GM23248 (cell line): Measurements from ENCODE around the gene KANK3. TPM values are rescaled to one million over a fixed set of nuclear protein-coding genes. Genes with fewer than 3 reads are reported as not detected.

Source experiments
- DNase-seq: peaks from one replicate; pipeline ENCODE4 v3.0.0-alpha.2; 2015
- H2AFZ ChIP-seq: fragments of 200-600 bp; sonication (generic); 2 replicates; pipeline ENCODE4 v1.6.1; 2016; ENCODE audit warnings: antibody characterized with exemption
- H3F3A ChIP-seq: fragments of 200-600 bp; sonication (generic); 2 replicates; pipeline ENCODE4 v1.6.1; 2016; ENCODE audit warnings: mild to moderate bottlenecking, antibody characterized with exemption, mixed run types; ENCODE audit not compliant: insufficient read depth
- H3K27ac ChIP-seq: fragments of 200-600 bp; sonication (generic); 2 replicates; pipeline ENCODE4 v1.5.1; 2016; ENCODE audit warnings: mild to moderate bottlenecking
- H3K27me3 ChIP-seq: fragments of 200-600 bp; sonication (generic); replicated peaks from 2 replicates; pipeline ENCODE4 v1.6.1; 2016; ENCODE audit warnings: mild to moderate bottlenecking; ENCODE audit not compliant: insufficient read depth
- H3K36me3 ChIP-seq: fragments of 200-600 bp; sonication (generic); 2 replicates; pipeline ENCODE4 v1.6.1; 2016; ENCODE audit warnings: low read depth, mild to moderate bottlenecking
- H3K4me1 ChIP-seq: fragments of 200-600 bp; sonication (generic); 2 replicates; pipeline ENCODE4 v1.6.1; 2016; ENCODE audit warnings: mild to moderate bottlenecking; ENCODE audit not compliant: insufficient read depth
- H3K4me2 ChIP-seq: fragments of 200-600 bp; sonication (generic); one replicate; pipeline ENCODE4 v1.6.1; 2016; ENCODE audit warnings: mild to moderate bottlenecking; ENCODE audit not compliant: unreplicated experiment
- H3K4me3 ChIP-seq: fragments of 200-600 bp; sonication (generic); 2 replicates; pipeline ENCODE4 v1.5.1; 2016; ENCODE audit warnings: mild to moderate bottlenecking
- H3K79me2 ChIP-seq: fragments of 200-600 bp; sonication (generic); 2 replicates; pipeline ENCODE4 v1.6.1; 2016; ENCODE audit warnings: mild to moderate bottlenecking; ENCODE audit not compliant: insufficient read depth
- H3K9ac ChIP-seq: fragments of 200-600 bp; sonication (generic); 2 replicates; pipeline ENCODE4 v1.6.1; 2016; ENCODE audit warnings: mild to moderate bottlenecking
- H3K9me2 ChIP-seq: fragments of 200-600 bp; sonication (generic); 2 replicates; pipeline ENCODE4 v1.6.1; 2016; ENCODE audit warnings: mixed run types, mild to moderate bottlenecking, moderate library complexity; ENCODE audit not compliant: insufficient read depth
- H3K9me3 ChIP-seq: fragments of 200-600 bp; sonication (generic); one replicate; pipeline ENCODE4 v1.6.1; 2017; ENCODE audit warnings: low read depth
- H4K20me1 ChIP-seq: fragments of 200-600 bp; sonication (generic); 2 replicates; pipeline ENCODE4 v1.6.0; 2016; ENCODE audit not compliant: insufficient read depth
- EZH2 ChIP-seq: fragments of 200-600 bp; sonication (generic); IDR thresholded peaks from 2 replicates; pipeline ENCODE4 v1.6.1; 2018; ENCODE audit warnings: antibody characterized with exemption, mild to moderate bottlenecking; ENCODE audit not compliant: insufficient read depth, poor library complexity, severe bottlenecking
- EZH2phosphoT487 ChIP-seq: fragments of 200-600 bp; sonication (generic); IDR thresholded peaks from 2 replicates; pipeline ENCODE4 v1.6.1; 2018; ENCODE audit warnings: antibody characterized with exemption, moderate library complexity, mild to moderate bottlenecking, low read depth; ENCODE audit not compliant: insufficient read depth
- WGBS, 2 experiments: methylation state at CpG; one replicate each; pipeline ENCODE4 v1.1.6; 2015 to 2017; ENCODE audit warnings: low lambda C conversion rate in 2 of 2, low coverage in 1 of 2; ENCODE audit errors: missing lambda C conversion rate in 2 of 2; 5-methylcytosine and 5-hydroxymethylcytosine counted together
- in situ Hi-C: fragments of 300-500 bp; cut with MboI; formaldehyde crosslinking; loops from 2 replicates; pipeline ENCODE4 v1.15.0; 2020
- polyA plus RNA-seq: library from polyadenylated mRNA; unstranded; fragments of >200 nt; fragmentation: Nextera tagmentation; extraction: Ambion mirVana; gene quantifications from 2 replicates; pipeline ENCODE4 v1.2.1, GENCODE V29; 2016
- total RNA-seq: library from RNA; depleted of rRNA; stranded (reverse); fragments of >200 nt; shearing (Covaris generic); gene quantifications from 2 replicates; pipeline ENCODE4 v1.2.3, GENCODE V29; 2014

Gene KANK3
- total and polyA plus RNA-seq, 2 experiments from 2014 or later: 0.11 TPM; not detected in 1

DNA sequence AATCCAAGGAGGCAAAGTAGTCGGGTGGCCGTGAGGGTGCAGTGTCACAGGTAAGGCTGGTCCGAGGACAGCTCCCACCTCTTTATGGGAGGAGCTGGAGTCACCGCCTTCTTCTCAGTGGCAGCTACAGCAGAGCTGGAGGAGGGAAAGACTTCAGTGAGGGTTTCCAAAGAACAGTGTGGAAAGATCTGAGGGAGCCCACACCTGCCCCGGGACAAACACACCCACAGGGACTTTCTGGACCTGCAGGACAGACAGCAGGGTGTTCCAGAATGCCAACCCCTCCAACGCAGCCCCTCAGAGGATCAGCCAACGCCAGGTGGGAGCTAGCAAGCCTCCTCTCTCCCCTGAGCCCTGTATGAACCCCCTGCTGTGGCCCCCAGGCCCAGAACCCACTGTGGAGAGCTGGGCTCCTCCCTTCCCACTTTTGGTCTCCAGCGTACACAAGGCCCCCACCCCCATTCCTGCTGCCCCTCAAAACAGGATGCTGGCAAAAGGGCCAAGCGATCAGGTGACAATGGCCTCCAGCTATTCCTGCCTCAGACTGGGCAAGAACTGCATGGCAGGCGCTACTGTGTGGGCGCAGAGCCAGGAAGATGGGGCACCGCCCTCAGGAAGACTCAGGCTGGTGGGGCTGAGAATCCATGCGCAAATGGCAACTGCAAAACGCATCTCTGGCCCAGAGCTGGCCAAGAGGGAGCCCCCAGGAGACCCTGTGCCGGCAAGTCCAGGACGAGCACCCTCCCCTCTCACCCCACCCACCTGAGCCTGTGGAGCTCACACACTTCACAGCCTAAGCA lies 31.4 kb downstream of the KANK3 start:
- no peaks in the 10 kb centered on the region for H3K27me3 ChIP-seq
- H3F3A ChIP-seq: no peaks in the 10 kb centered on the region
- H3K36me3 ChIP-seq: peaks cover 6% of the 10 kb centered on the region; the same call in 1 of the 2 replicates
- 82 to 85% methylated on average over 16 of the region's 16 CpGs for WGBS, 2 experiments
- no peak overlapping the region for H3K4me2 ChIP-seq
- in situ Hi-C loops: loop anchor here (5.0 kb wide), 1 partner anchor 44 kb away; no protein-coding TSS in a partner anchor
- peaks cover 15% of the 10 kb centered on the region for H3K4me1 ChIP-seq
- H2AFZ ChIP-seq: no peak overlapping the region
- H4K20me1 ChIP-seq: no peaks in the 10 kb centered on the region
- no peak for DNase-seq
- H3K9me3 ChIP-seq: no peaks in the 10 kb centered on the region
- no peak overlapping the region for H3K4me3 ChIP-seq
- no peak overlapping the region for H3K27ac ChIP-seq
- H3K9me2 ChIP-seq: no peaks in the 10 kb centered on the region
- no peaks in the 10 kb centered on the region for H3K79me2 ChIP-seq
- TF ChIP-seq EZH2: no peak
- TF ChIP-seq EZH2phosphoT487: no peak
- no peak overlapping the region for H3K9ac ChIP-seq

DNA sequence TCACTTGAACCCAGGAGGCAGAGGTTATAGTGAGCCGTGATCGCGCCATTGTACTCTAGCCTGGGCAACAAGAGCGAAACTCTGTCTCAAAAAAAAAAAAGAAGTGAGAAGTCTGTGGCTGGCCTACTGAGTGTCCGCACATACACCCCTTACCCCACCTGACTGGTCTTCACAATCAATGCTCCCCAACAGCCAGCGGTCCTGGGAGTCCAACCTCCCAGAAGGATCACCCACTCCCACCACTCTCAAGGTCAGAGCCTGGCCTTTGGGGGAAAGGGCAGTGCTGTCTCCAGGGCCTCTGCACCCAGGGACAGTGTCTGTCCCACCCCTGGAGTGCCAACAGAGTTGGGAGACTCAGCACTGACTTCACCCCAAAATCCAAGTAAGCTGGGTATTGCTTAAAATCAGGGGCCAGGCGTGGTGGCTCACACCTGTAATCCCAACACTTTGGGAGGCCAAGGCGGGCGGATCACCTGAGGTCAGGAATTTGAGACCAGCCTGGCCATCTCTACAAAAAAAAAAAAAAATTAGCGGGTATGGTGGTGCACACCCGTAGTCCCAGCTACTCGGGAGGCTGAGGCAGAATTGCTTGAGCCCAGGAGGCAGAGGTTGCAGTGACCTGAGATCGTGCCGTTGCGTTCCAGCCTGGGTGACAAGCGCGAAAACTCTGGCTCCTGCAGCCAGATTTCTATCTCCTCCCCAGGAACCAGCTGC lies 32.6 kb downstream of the KANK3 start:
- Histone ChIP-seq H3F3A (no peaks in the 10 kb centered on the region), H2AFZ (no peak overlapping the region), H3K9me2 (no peaks in the 10 kb centered on the region), H3K9me3 (no peaks in the 10 kb centered on the region), H3K79me2 (no peaks in the 10 kb centered on the region), H3K27me3 (no peaks in the 10 kb centered on the region), H3K27ac (no peak overlapping the region), H3K4me2 (no peak overlapping the region), H3K36me3 (peaks cover 4% of the 10 kb centered on the region; the same call in 1 of the 2 replicates), H3K9ac (no peak overlapping the region), H3K4me1 (peaks cover 15% of the 10 kb centered on the region), H3K4me3 (no peak overlapping the region), H4K20me1 (no peaks in the 10 kb centered on the region)
- 96 to 97% methylated on average over 17 of the region's 17 CpGs for WGBS, 2 experiments
- TF ChIP-seq EZH2: no peak
- in situ Hi-C loops: loop anchor here (5.0 kb wide), 1 partner anchor 43 kb away; no protein-coding TSS in a partner anchor
- no peak for DNase-seq

DNA sequence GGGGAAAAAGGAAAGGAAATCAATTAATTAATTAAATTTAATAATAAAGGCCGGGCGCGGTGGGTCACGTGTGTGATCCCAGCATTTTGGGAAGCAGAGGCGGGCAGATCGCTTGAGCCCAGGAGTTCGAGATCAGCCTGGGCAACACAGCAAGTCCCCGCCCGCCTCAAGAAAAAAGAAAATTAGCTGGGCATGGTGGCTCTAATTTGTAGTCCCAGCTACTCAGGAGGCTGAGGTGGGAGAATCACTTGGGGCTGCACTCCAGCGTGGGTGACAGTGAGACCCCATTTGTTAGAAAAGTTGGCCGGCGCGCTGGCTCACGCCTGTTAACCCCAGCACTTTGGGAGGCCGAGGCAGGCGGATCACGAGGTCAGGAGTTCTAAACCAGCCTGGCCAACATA lies 34.2 kb downstream of the KANK3 start:
- no peak for TF ChIP-seq EZH2
- no peak for TF ChIP-seq EZH2phosphoT487
- Histone ChIP-seq H3K79me2 (no peaks in the 10 kb centered on the region), H3K4me1 (peaks cover 15% of the 10 kb centered on the region), H3K9me2 (no peaks in the 10 kb centered on the region), H3F3A (no peaks in the 10 kb centered on the region), H3K4me2 (peak overlapping the region; percentile 82), H4K20me1 (no peaks in the 10 kb centered on the region), H3K9ac (peak overlapping the region; percentile 75), H2AFZ (no peak overlapping the region), H3K36me3 (no peaks in the 10 kb centered on the region; the same call in 1 of the 2 replicates), H3K9me3 (no peaks in the 10 kb centered on the region), H3K4me3 (peak overlapping the region; percentile 66; the same call in 1 of the 2 replicates), H3K27me3 (no peaks in the 10 kb centered on the region), H3K27ac (peak overlapping the region; percentile 37)
- WGBS, 2 experiments: 53 to 55% methylated on average over 17 of the region's 17 CpGs
- DNase-seq: no peak
- in situ Hi-C loops: no loop called here

DNA sequence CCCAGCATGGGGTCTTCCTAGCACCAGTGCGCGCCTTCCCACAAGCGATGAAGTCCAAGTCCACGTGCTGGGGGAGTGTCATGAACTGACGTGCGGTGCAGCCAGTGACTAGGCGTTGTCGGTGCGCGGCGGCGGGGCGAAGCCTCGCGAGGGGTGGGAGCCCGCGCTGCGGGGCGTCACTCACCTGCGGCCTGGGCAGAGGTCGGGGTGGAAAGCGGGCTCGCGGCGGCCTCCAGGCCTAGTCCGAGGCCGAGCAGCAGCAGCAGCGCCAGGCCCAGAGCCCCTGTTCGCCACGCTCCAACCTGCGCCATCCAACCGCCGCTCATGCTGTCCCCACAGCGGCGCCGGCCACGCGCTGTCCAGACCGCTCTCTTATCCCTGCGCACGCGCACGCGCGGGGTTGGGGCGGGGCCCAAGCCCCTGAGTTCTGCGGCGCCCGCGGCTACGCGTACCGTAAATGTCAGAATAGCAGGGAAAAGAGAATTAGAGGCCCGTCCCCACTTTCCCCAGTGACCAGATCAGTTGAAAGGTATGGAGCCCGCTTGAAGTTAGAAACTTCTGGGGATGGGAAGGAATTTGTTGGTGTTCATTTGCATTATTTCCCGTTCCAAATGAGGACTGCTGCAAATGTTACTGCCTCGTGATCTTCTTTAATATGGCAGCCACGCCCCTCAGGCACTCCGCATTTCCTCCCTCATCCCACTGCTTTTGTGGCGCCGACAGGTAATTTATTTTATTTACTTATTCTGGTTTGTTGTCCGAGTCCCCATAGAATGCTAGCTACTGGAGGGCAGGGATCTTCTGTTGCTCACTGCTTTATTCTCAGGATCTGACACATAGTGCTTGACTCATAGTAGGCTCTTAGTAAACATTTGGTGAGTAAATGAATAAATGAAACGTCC lies 34.8 kb downstream of the KANK3 start, which contains the start of gene CD320:
TSS of gene CD320 (minus strand) at position 394 of the 902 bp plus-strand sequence. CDS start at position 326, 68 bp downstream.
- Histone ChIP-seq H2AFZ (peak within 1 kb of the TSS; percentile 64), H3K9me3 (no peaks in the 10 kb centered on the region), H3K27me3 (no peaks in the 10 kb centered on the region), H3K4me3 (peak within 1 kb of the TSS; percentile 66), H3K4me1 (peaks cover 15% of the 10 kb centered on the region), H3K9ac (peak within 1 kb of the TSS; percentile 75), H3K4me2 (peak within 1 kb of the TSS; percentile 82), H3K27ac (peak within 1 kb of the TSS; percentile 37), H3K9me2 (no peaks in the 10 kb centered on the region), H3F3A (no peaks in the 10 kb centered on the region), H3K36me3 (no peaks in the 10 kb centered on the region), H4K20me1 (no peaks in the 10 kb centered on the region), H3K79me2 (no peaks in the 10 kb centered on the region)
- DNase-seq: peak; percentile 95
- WGBS, 2 experiments: 1 to 2% methylated on average over 58 to 63 of the region's 63 CpGs
- TF ChIP-seq EZH2phosphoT487 (no peak), EZH2 (no peak)
- in situ Hi-C loops: no loop called here
